ENCODE results near the gene ZNF804B.
"Not testable (repeated sequence)": the region's sequence is repeated elsewhere in the genome, so short reads cannot be mapped to it uniquely, and the experiment has no call there.

Gene ZNF804B

GRCh38 chr7:89223900-89224395 lies 464.4 kb downstream of the ZNF804B start:
- DNase-seq (ENCODE audit: low read depth), result no peak
- no peak overlapping the region for H3K4me3 ChIP-seq (ENCODE audit: low read depth, low read length)
- TF ChIP-seq MAX (IDR thresholded peaks at IDR 0.05; ENCODE audit: low read depth, low read length), result no peak
- no peak for TF ChIP-seq CTCF (IDR thresholded peaks at IDR 0.05; ENCODE audit: low read depth, low read length)
- no peak for TF ChIP-seq MYC (IDR thresholded peaks at IDR 0.05; ENCODE audit: low read depth, low read length)
- no peak for TF ChIP-seq POLR2A (IDR thresholded peaks at IDR 0.05; ENCODE audit: extremely low read depth, insufficient read length)

GRCh38 chr7:89228688-89229171 lies 469.2 kb downstream of the ZNF804B start:
- not testable (repeated sequence) for DNase-seq (ENCODE audit: low read depth)

GRCh38 chr7:89238156-89238555 lies 478.7 kb downstream of the ZNF804B start:
- TF ChIP-seq CTCF (IDR thresholded peaks at IDR 0.05; ENCODE audit: low read depth, low read length) (no peak), MYC (IDR thresholded peaks at IDR 0.05; ENCODE audit: low read depth, low read length) (no peak), MAX (IDR thresholded peaks at IDR 0.05; ENCODE audit: low read depth, low read length) (no peak), POLR2A (IDR thresholded peaks at IDR 0.05; ENCODE audit: extremely low read depth, insufficient read length) (no peak)
- H3K4me3 ChIP-seq (ENCODE audit: low read depth, low read length), result no peak overlapping the region
- DNase-seq (ENCODE audit: low read depth), result no peak

More at GRCh38 chr7:89228688-89229171, 469.2 kb downstream of the ZNF804B start:
- not testable (repeated sequence) for H3K4me3 ChIP-seq (ENCODE audit: low read depth, low read length)

GRCh38 chr7:89246196-89246595 lies 486.7 kb downstream of the ZNF804B start:
- no peak for DNase-seq (ENCODE audit: low read depth)
- no peak for TF ChIP-seq MAX (IDR thresholded peaks at IDR 0.05; ENCODE audit: low read depth, low read length)
- no peak for TF ChIP-seq POLR2A (IDR thresholded peaks at IDR 0.05; ENCODE audit: extremely low read depth, insufficient read length)
- no peak for TF ChIP-seq MYC (IDR thresholded peaks at IDR 0.05; ENCODE audit: low read depth, low read length)
- TF ChIP-seq CTCF (IDR thresholded peaks at IDR 0.05; ENCODE audit: low read depth, low read length), result no peak

GRCh38 chr7:89247207-89247606 lies 487.7 kb downstream of the ZNF804B start:
- DNase-seq (ENCODE audit: low read depth), result no peak
- H3K4me3 ChIP-seq (ENCODE audit: low read depth, low read length), result no peak overlapping the region
- TF ChIP-seq POLR2A (IDR thresholded peaks at IDR 0.05; ENCODE audit: extremely low read depth, insufficient read length) (no peak), MAX (IDR thresholded peaks at IDR 0.05; ENCODE audit: low read depth, low read length) (no peak), CTCF (IDR thresholded peaks at IDR 0.05; ENCODE audit: low read depth, low read length) (no peak), MYC (IDR thresholded peaks at IDR 0.05; ENCODE audit: low read depth, low read length) (no peak)

More at GRCh38 chr7:89246196-89246595, 486.7 kb downstream of the ZNF804B start:
- no peak overlapping the region for H3K4me3 ChIP-seq (ENCODE audit: low read depth, low read length)

- no peak for DNase-seq (ENCODE audit: low read depth)
- TF ChIP-seq CTCF (IDR thresholded peaks at IDR 0.05; ENCODE audit: low read depth, low read length) (no peak), POLR2A (IDR thresholded peaks at IDR 0.05; ENCODE audit: extremely low read depth, insufficient read length) (no peak), MAX (IDR thresholded peaks at IDR 0.05; ENCODE audit: low read depth, low read length) (no peak), MYC (IDR thresholded peaks at IDR 0.05; ENCODE audit: low read depth, low read length) (no peak)
- H3K4me3 ChIP-seq (ENCODE audit: low read depth, low read length), result no peak overlapping the region
These were observed 499.6 kb downstream of the ZNF804B start for GRCh38 chr7:89259085-89259484.
